IMR-90 (cell line): ENCODE data around the gene TEX47. TPM values are rescaled to one million over a fixed set of nuclear protein-coding genes. Genes with fewer than 3 reads are reported as not detected.

Experiments used
- ATAC-seq: fragments of 200-7000 bp; cut with Tn5 transposase; 2 replicates; pipeline ENCODE4 v1.9.1; 2020; ENCODE audit warnings: low read depth, mild to moderate bottlenecking, moderate library complexity
- BruUV-seq: library from RNA; stranded (reverse); fragments of 400-500 nt; replicated peaks from 2 replicates; lab custom pipeline; 2021; lab: Mats Ljungman, UMichigan
- CTCF ChIA-PET: fragments of 300-600 bp; formaldehyde crosslinking; extraction: SDS; loops from one replicate; lab custom pipeline; 2021; ENCODE audit warnings: antibody characterized with exemption; lab: Yijun Ruan, JAX
- POLR2A ChIA-PET: fragments of 300-600 bp; sonication (Branson Sonifier 250); formaldehyde crosslinking; loops from one replicate; lab custom pipeline; 2022; ENCODE audit warnings: antibody characterized with exemption; ENCODE audit not compliant: unreplicated experiment; lab: Charles Lee
- DNase-seq: peaks from one replicate; pipeline ENCODE4 v3.0.0; 2013
- H2AFZ ChIP-seq: replicated peaks from 2 replicates; pipeline ENCODE3; 2013; ENCODE audit warnings: low read length, mild to moderate bottlenecking; ENCODE audit not compliant: poor library complexity
- H2AK5ac ChIP-seq: 2 replicates; pipeline ENCODE4 v1.6.1; 2013; ENCODE audit warnings: low read depth, low read length, inconsistent platforms
- H2AK9ac ChIP-seq: replicated peaks from 2 replicates; pipeline ENCODE3; 2013; ENCODE audit warnings: mild to moderate bottlenecking, low read depth, low read length, moderate library complexity; ENCODE audit not compliant: poor library complexity
- H2BK120ac ChIP-seq: 2 replicates; pipeline ENCODE4 v1.6.1; 2013; ENCODE audit warnings: low read depth, low read length, inconsistent platforms
- H2BK15ac ChIP-seq: 3 replicates; pipeline ENCODE4 v1.6.1; 2013; ENCODE audit warnings: low read depth, low read length, inconsistent platforms
- H2BK20ac ChIP-seq: 2 replicates; pipeline ENCODE4 v1.6.1; 2013; ENCODE audit warnings: low read depth, mild to moderate bottlenecking, inconsistent platforms, low read length, moderate library complexity
- H2BK5ac ChIP-seq: 2 replicates; pipeline ENCODE4 v1.6.1; 2013; ENCODE audit warnings: mild to moderate bottlenecking, low read depth, low read length, inconsistent platforms; ENCODE audit not compliant: poor library complexity, severe bottlenecking
- H3K14ac ChIP-seq: replicated peaks from 2 replicates; pipeline ENCODE4 v1.6.1; 2013; ENCODE audit warnings: low read depth, low read length, inconsistent platforms
- H3K18ac ChIP-seq: 2 replicates; pipeline ENCODE4 v1.6.1; 2013; ENCODE audit warnings: low read depth, low read length, control low read depth
- H3K23ac ChIP-seq: 2 replicates; pipeline ENCODE4 v1.6.1; 2013; ENCODE audit warnings: low read depth, low read length, inconsistent platforms
- H3K27ac ChIP-seq: 2 replicates; pipeline ENCODE4 v1.5.1; 2013; ENCODE audit warnings: mild to moderate bottlenecking, control low read depth, low read length; ENCODE audit not compliant: insufficient read depth
- H3K27me3 ChIP-seq: 2 replicates; pipeline ENCODE4 v1.6.1; 2013; ENCODE audit warnings: low read length; ENCODE audit not compliant: control insufficient read depth, insufficient read depth
- H3K36me3 ChIP-seq: 2 replicates; pipeline ENCODE4 v1.6.1; 2013; ENCODE audit warnings: low read length, mixed read lengths; ENCODE audit not compliant: control insufficient read depth, insufficient read depth
- H3K4ac ChIP-seq: 2 replicates; pipeline ENCODE4 v1.6.1; 2013; ENCODE audit warnings: low read depth, low read length, inconsistent platforms
- H3K4me1 ChIP-seq: 2 replicates; pipeline ENCODE4 v1.6.1; 2013; ENCODE audit warnings: low read length, mixed read lengths; ENCODE audit not compliant: control insufficient read depth, insufficient read depth
- H3K4me2 ChIP-seq: 2 replicates; pipeline ENCODE4 v1.6.1; 2013; ENCODE audit warnings: low read depth, mild to moderate bottlenecking, control low read depth, low read length, moderate library complexity
- H3K4me3 ChIP-seq: 2 replicates; pipeline ENCODE4 v1.5.1; 2013; ENCODE audit warnings: low read depth, mild to moderate bottlenecking, control low read depth, low read length, moderate library complexity; ENCODE audit not compliant: insufficient read depth
- H3K56ac ChIP-seq: 2 replicates; pipeline ENCODE4 v1.6.1; 2013; ENCODE audit warnings: low read length, inconsistent platforms; ENCODE audit not compliant: insufficient read depth; ENCODE audit errors: extremely low read depth
- H3K79me1 ChIP-seq, 2 experiments: 2 replicates each; pipeline ENCODE4 v1.6.1; 2013; ENCODE audit warnings: low read length in 2 of 2, inconsistent platforms in 1 of 2, low read depth in 1 of 2
- H3K9ac ChIP-seq: 2 replicates; pipeline ENCODE4 v1.6.1; 2013; ENCODE audit warnings: low read depth, low read length, control low read depth
- H3K9me1 ChIP-seq: 2 replicates; pipeline ENCODE4 v1.6.1; 2013; ENCODE audit warnings: low read length, inconsistent platforms; ENCODE audit not compliant: insufficient read depth
- H3K9me3 ChIP-seq: 2 replicates; pipeline ENCODE4 v1.6.1; 2013; ENCODE audit warnings: low read length; ENCODE audit not compliant: control insufficient read depth, insufficient read depth
- H4K20me1 ChIP-seq: 2 replicates; pipeline ENCODE4 v1.6.1; 2013; ENCODE audit warnings: low read length, inconsistent platforms; ENCODE audit not compliant: insufficient read depth
- H4K5ac ChIP-seq: 2 replicates; pipeline ENCODE4 v1.6.1; 2013; ENCODE audit warnings: mild to moderate bottlenecking, low read depth, low read length, control low read depth
- H4K8ac ChIP-seq, 2 experiments: 2 replicates each; pipeline ENCODE4 v1.6.1; 2013; ENCODE audit warnings: low read depth in 2 of 2, low read length in 2 of 2, control low read depth in 1 of 2, inconsistent platforms in 1 of 2
- H4K91ac ChIP-seq: 2 replicates; pipeline ENCODE4 v1.6.1; 2013; ENCODE audit warnings: low read depth, low read length, inconsistent platforms; ENCODE audit not compliant: insufficient read depth
- BHLHE40 ChIP-seq: fragments of 150-350 bp; IDR thresholded peaks from 2 replicates; pipeline ENCODE4 v1.6.1; 2016; ENCODE audit warnings: mild to moderate bottlenecking, low read depth, low read length
- CEBPB ChIP-seq: IDR thresholded peaks from 2 replicates; pipeline ENCODE4 v1.6.1; 2012; ENCODE audit warnings: low read depth, low read length, improper control_type of control experiment
- CHD1 ChIP-seq: IDR thresholded peaks from 2 replicates; pipeline ENCODE4 v1.6.1; 2012; ENCODE audit warnings: low read depth, low read length, improper control_type of control experiment
- CTCF ChIP-seq: conservative IDR thresholded peaks from 2 replicates; pipeline ENCODE4 v1.5.1; 2012; ENCODE audit warnings: mild to moderate bottlenecking, low read depth, low read length, improper control_type of control experiment
- ELK1 ChIP-seq: fragments of 150-350 bp; IDR thresholded peaks from 2 replicates; pipeline ENCODE4 v1.6.1; 2016; ENCODE audit warnings: low read depth, mild to moderate bottlenecking, low read length, moderate library complexity, borderline replicate concordance
- FOS ChIP-seq: fragments of 150-350 bp; IDR thresholded peaks from 2 replicates; pipeline ENCODE4 v1.6.1; 2016; ENCODE audit warnings: low read depth, low read length
- MAFK ChIP-seq: IDR thresholded peaks from 2 replicates; pipeline ENCODE4 v1.6.1; 2012; ENCODE audit warnings: low read depth, low read length, improper control_type of control experiment
- MAZ ChIP-seq: IDR thresholded peaks from 2 replicates; pipeline ENCODE4 v1.6.1; 2012; ENCODE audit warnings: low read depth, mild to moderate bottlenecking, low read length, improper control_type of control experiment, moderate library complexity, borderline replicate concordance
- MXI1 ChIP-seq: IDR thresholded peaks from 2 replicates; pipeline ENCODE4 v1.6.1; 2012; ENCODE audit warnings: low read depth, mild to moderate bottlenecking, low read length, moderate library complexity, borderline replicate concordance
- NFE2L2 ChIP-seq: fragments of 150-350 bp; IDR thresholded peaks from 2 replicates; pipeline ENCODE4 v1.6.1; 2016; ENCODE audit warnings: low read depth, mild to moderate bottlenecking, low read length
- POLR2A ChIP-seq: IDR thresholded peaks from 2 replicates; pipeline ENCODE4 v1.6.1; 2012; ENCODE audit warnings: mild to moderate bottlenecking, low read depth, low read length
- RAD21 ChIP-seq: IDR thresholded peaks from 2 replicates; pipeline ENCODE4 v1.6.1; 2012; ENCODE audit warnings: low read length, improper control_type of control experiment
- RCOR1 ChIP-seq: IDR thresholded peaks from 2 replicates; pipeline ENCODE4 v1.6.1; 2012; ENCODE audit warnings: mild to moderate bottlenecking, low read length, improper control_type of control experiment; ENCODE audit not compliant: insufficient replicate concordance
- RFX5 ChIP-seq: IDR thresholded peaks from 2 replicates; pipeline ENCODE4 v1.8.0; 2012; ENCODE audit warnings: low read depth, mild to moderate bottlenecking, low read length, moderate library complexity
- SMC3 ChIP-seq: fragments of 150-350 bp; IDR thresholded peaks from 2 replicates; pipeline ENCODE4 v1.6.1; 2016; ENCODE audit warnings: low read depth, mild to moderate bottlenecking, antibody characterized with exemption, low read length, moderate library complexity
- USF2 ChIP-seq: fragments of 150-350 bp; IDR thresholded peaks from 2 replicates; pipeline ENCODE4 v1.6.1; 2017; ENCODE audit warnings: mild to moderate bottlenecking, antibody characterized with exemption, low read length, low read depth
- WGBS, 2 experiments: methylation state at CpG; one replicate each; pipeline versions ENCODE4 v1.1.5 to v1.1.7; 2013; ENCODE audit warnings: missing lambda C conversion rate in 2 of 2; ENCODE audit not compliant: insufficient read length in 1 of 2; ENCODE audit errors: extremely low coverage in 2 of 2; 5-methylcytosine and 5-hydroxymethylcytosine counted together
- dilution Hi-C: fragments of 300-500 bp; cut with HindIII; formaldehyde crosslinking; loops from one replicate; pipeline ENCODE4 v1.14.3; 2018; ENCODE audit warnings: low sequenced_read_pairs; ENCODE audit not compliant: unreplicated experiment
- in situ Hi-C: fragments of 300-500 bp; cut with MboI; formaldehyde crosslinking; loops from 3 replicates; pipeline ENCODE4 v1.14.3; 2019; ENCODE audit warnings: low sequenced_read_pairs, inconsistent platforms, mixed read lengths
- intact Hi-C: fragments of 100-400 bp; cut with micrococcal nuclease; formaldehyde crosslinking; loops from 2 replicates; pipeline ENCODE4 v1.10.0; 2022
- polyA plus RNA-seq, 3 experiments: library from polyadenylated mRNA; depleted of rRNA; stranded (reverse); fragments of >200 nt; gene quantifications; 2 replicates each; pipeline ENCODE4 v1.2.3, GENCODE V29; 2012; ENCODE audit warnings: low replicate concordance in 1 of 3
- total RNA-seq: library from RNA; depleted of rRNA; stranded (reverse); fragments of >200 nt; gene quantifications from 2 replicates; pipeline ENCODE4 v1.2.3, GENCODE V29; 2012

The TEX47 gene
- total and polyA plus RNA-seq, 2 of the 4 experiments (the other 2 are of a cell fraction) = not detected

- Histone ChIP-seq H2BK15ac (no peak overlapping the region), H3K4me2 (no peak overlapping the region), H3K56ac (no peak overlapping the region), H3K9ac (no peak overlapping the region), H3K4ac (no peak overlapping the region), H2BK5ac (no peak overlapping the region), H3K36me3 (no peaks in the 10 kb centered on the region), H3K4me3 (no peak overlapping the region), H3K14ac (no peak overlapping the region), H3K9me1 (no peaks in the 10 kb centered on the region), H3K27me3 (no peaks in the 10 kb centered on the region; the same call in 1 of the 2 replicates), H2AK5ac (no peak overlapping the region), H4K20me1 (no peaks in the 10 kb centered on the region), H2AFZ (no peak overlapping the region), H3K23ac (no peak overlapping the region), H3K18ac (no peak overlapping the region), H3K79me1 (no peaks in the 10 kb centered on the region), H2BK20ac (no peak overlapping the region), H3K4me1 (no peaks in the 10 kb centered on the region), H4K91ac (no peak overlapping the region), H4K8ac (no peak overlapping the region), H2BK120ac (no peak overlapping the region), H4K5ac (no peak overlapping the region), H3K9me3 (no peaks in the 10 kb centered on the region), H3K27ac (no peak overlapping the region), H2AK9ac (no peak overlapping the region)
- dilution Hi-C loops (no loop called here), in situ Hi-C loops (no loop called here), intact Hi-C loops (no loop called here)
- DNase-seq (no peak), ATAC-seq (no peak)
- WGBS, 2 experiments = 17% methylated on average over 2 of the region's 6 CpGs; no CpG with 5 or more reads in 1 of the 2 experiments
- TF ChIP-seq FOS = no peak
- no peak for TF ChIP-seq RFX5
- TF ChIP-seq NFE2L2 = no peak
- TF ChIP-seq CEBPB = no peak
- no peak for TF ChIP-seq POLR2A
- TF ChIP-seq RCOR1 = no peak
- TF ChIP-seq SMC3 = no peak
- no peak for TF ChIP-seq CTCF
- TF ChIP-seq MAZ = no peak
- TF ChIP-seq MXI1 = no peak
- no peak for TF ChIP-seq BHLHE40
- TF ChIP-seq RAD21 = no peak
- no peak for TF ChIP-seq CHD1
- no peak for TF ChIP-seq ELK1
- no peak for TF ChIP-seq USF2
- no peak for TF ChIP-seq MAFK
- BruUV-seq = no TSS peak
- ChIA-PET CTCF (no interaction called here), POLR2A (no interaction called here)
These were observed 35.4 kb downstream of the TEX47 start for GRCh38 chr7:88760136-88760515.
